ENCODE measurements around the gene HPCAL1. TPM values are rescaled to one million over a fixed set of nuclear protein-coding genes. Genes with fewer than 3 reads are reported as not detected.

Gene HPCAL1
- total and polyA plus RNA-seq, 2 donors (not counting 1 experiment from before 2014, with no cell fraction given) = 60.3 to 65.1 TPM

DNA sequence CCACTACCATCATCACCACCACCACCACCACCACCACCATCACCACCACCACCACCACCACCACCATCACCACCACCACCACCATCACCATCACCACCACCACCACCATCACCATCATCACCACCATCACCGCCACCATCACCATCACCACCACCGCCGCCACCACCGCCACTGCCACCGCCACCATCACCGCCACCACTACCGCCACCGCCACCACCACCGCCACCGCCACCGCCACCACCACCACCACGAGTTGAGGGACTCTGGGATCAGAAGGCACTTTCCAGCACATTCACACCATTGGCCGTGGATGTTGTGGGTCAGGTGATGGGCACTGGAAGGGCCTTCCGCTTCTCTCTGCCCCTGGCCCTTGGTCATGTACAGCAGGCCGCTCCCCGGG, 96.7 kb downstream of the HPCAL1 start:
- 91% methylated on average over 5 of the region's 16 CpGs for WGBS (ENCODE audit: insufficient coverage)
- H3K9me3 ChIP-seq (ENCODE audit: control extremely low read depth in 1 of 3, control insufficient read depth in 2 of 3, insufficient read depth in 1 of 3, low read length in 2 of 3) = peaks cover 0 to 7% (median 0%) of the 10 kb centered on the region in 3 donors
- peaks cover 28 to 49% of the 10 kb centered on the region in 2 donors for H3K4me1 ChIP-seq (ENCODE audit: control insufficient read depth in 2 of 2, insufficient read depth in 2 of 2, low read length in 2 of 2)
- no peak overlapping the region for H3K4me2 ChIP-seq (replicated peaks; ENCODE audit: low read depth, low read length, poor library complexity, severe bottlenecking)
- H3K9ac ChIP-seq (ENCODE audit: low read length) = no peak overlapping the region
- intact Hi-C loops (cut with micrococcal nuclease) = no loop called here
- TF ChIP-seq CTCF (IDR thresholded peaks at IDR 0.05) (no peak), EZH2 (IDR thresholded peaks at IDR 0.05; ENCODE audit: borderline replicate concordance, insufficient read depth, low read depth, low read length, poor library complexity, severe bottlenecking) (no peak)
- Mint-ChIP-seq H3K27ac (peak overlapping the region; percentile 90), H3K9me3 (ENCODE audit: insufficient read depth) (no peaks in the 10 kb centered on the region), H3K4me3 (no peak overlapping the region), H3K4me1 (peaks cover 60% of the 10 kb centered on the region), H3K27me3 (no peaks in the 10 kb centered on the region)
- no peaks in the 10 kb centered on the region for H3K27me3 ChIP-seq (replicated peaks in 1 of 4; ENCODE audit: control extremely low read depth in 1 of 4, control insufficient read depth in 3 of 4, insufficient read depth in 4 of 4, low read length in 3 of 4)
- H2AFZ ChIP-seq (ENCODE audit: insufficient read depth, low read depth, low read length, poor library complexity, severe bottlenecking) = no peak overlapping the region
- H3K4me3 ChIP-seq (ENCODE audit: control extremely low read depth in 1 of 5, extremely low read depth in 1 of 5, insufficient read depth in 1 of 5, low read depth in 2 of 5, low read length in 4 of 5) = no peak overlapping the region
- DNase-seq (no peak), ATAC-seq (ENCODE audit: low read depth) (no peak)
- H3K79me2 ChIP-seq (ENCODE audit: control insufficient read depth, insufficient read depth, low read length) = peaks cover 24% of the 10 kb centered on the region
- peak overlapping the region in 1 of 2 donors; percentile 63 for H3K27ac ChIP-seq (ENCODE audit: low read length in 2 of 2)
- ChIA-PET POLR2A (interaction anchor here (1.0 kb wide), 1 partner anchor 96 kb away, joined by 3 read pairs; the partner anchor contains the start of gene HPCAL1), CTCF (interaction anchor here (1.1 to 1.9 kb wide), 2 partner anchors 9 to 16 kb away, joined by 3 to 5 read pairs; no protein-coding TSS in a partner anchor)
- H4K20me1 ChIP-seq (ENCODE audit: control insufficient read depth, insufficient read depth, low read length, poor library complexity, severe bottlenecking) = peaks cover 45% of the 10 kb centered on the region
- peaks cover 1 to 21% of the 10 kb centered on the region in 2 experiments for H3K36me3 ChIP-seq (replicated peaks in 1 of 2; ENCODE audit: control extremely low read depth in 1 of 2, control insufficient read depth in 1 of 2, extremely low read depth in 1 of 2, insufficient read depth in 2 of 2, low read length in 1 of 2)

DNA sequence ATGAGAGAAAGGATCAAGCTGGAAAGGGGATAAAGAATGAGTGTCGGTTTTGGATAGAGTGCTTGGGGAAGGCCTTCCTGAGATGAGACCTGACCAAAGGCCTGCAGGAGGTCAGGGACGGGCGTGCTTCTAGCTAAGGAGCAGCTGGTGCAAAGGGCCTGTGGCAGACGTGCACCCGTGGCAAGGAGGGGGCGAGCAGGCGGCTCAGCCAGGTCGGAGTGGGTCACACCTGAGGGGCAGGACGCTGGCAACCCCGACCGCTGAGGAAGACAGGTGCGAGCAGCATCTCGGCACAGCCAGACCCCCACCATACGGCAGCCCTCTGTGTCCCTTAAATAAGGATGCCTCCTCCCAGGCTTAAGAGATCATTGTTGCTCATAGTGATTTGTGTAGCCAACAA, 97.3 kb downstream of the HPCAL1 start:
- 92% methylated on average over 14 of the region's 14 CpGs for WGBS (ENCODE audit: insufficient coverage)
- Mint-ChIP-seq H3K27me3 (no peaks in the 10 kb centered on the region), H3K27ac (peak overlapping the region; percentile 90), H3K4me3 (no peak overlapping the region), H3K4me1 (peaks cover 58% of the 10 kb centered on the region), H3K9me3 (ENCODE audit: insufficient read depth) (no peaks in the 10 kb centered on the region)
- ChIA-PET POLR2A (interaction anchor here (1.0 kb wide), 1 partner anchor 97 kb away, joined by 3 read pairs; the partner anchor contains the start of gene HPCAL1), CTCF (no interaction called here)
- peaks cover 0 to 7% (median 0%) of the 10 kb centered on the region in 3 donors for H3K9me3 ChIP-seq (ENCODE audit: control extremely low read depth in 1 of 3, control insufficient read depth in 2 of 3, insufficient read depth in 1 of 3, low read length in 2 of 3)
- intact Hi-C loops (cut with micrococcal nuclease) = no loop called here
- no peak overlapping the region for H3K9ac ChIP-seq (ENCODE audit: low read length)
- peaks cover 27% of the 10 kb centered on the region for H3K79me2 ChIP-seq (ENCODE audit: control insufficient read depth, insufficient read depth, low read length)
- peaks cover 1 to 27% of the 10 kb centered on the region in 2 experiments for H3K36me3 ChIP-seq (replicated peaks in 1 of 2; ENCODE audit: control extremely low read depth in 1 of 2, control insufficient read depth in 1 of 2, extremely low read depth in 1 of 2, insufficient read depth in 2 of 2, low read length in 1 of 2)
- H2AFZ ChIP-seq (ENCODE audit: insufficient read depth, low read depth, low read length, poor library complexity, severe bottlenecking) = no peak overlapping the region
- peaks cover 49% of the 10 kb centered on the region for H4K20me1 ChIP-seq (ENCODE audit: control insufficient read depth, insufficient read depth, low read length, poor library complexity, severe bottlenecking)
- no peaks in the 10 kb centered on the region for H3K27me3 ChIP-seq (replicated peaks in 1 of 4; ENCODE audit: control extremely low read depth in 1 of 4, control insufficient read depth in 3 of 4, insufficient read depth in 4 of 4, low read length in 3 of 4)
- H3K4me2 ChIP-seq (replicated peaks; ENCODE audit: low read depth, low read length, poor library complexity, severe bottlenecking) = no peak overlapping the region
- no peak for ATAC-seq (ENCODE audit: low read depth)
- no peak overlapping the region for H3K4me3 ChIP-seq (ENCODE audit: control extremely low read depth in 1 of 5, extremely low read depth in 1 of 5, insufficient read depth in 1 of 5, low read depth in 2 of 5, low read length in 4 of 5)
- H3K27ac ChIP-seq (ENCODE audit: low read length in 2 of 2) = peak overlapping the region in 1 of 2 donors; percentile 63
- TF ChIP-seq EZH2 (IDR thresholded peaks at IDR 0.05; ENCODE audit: borderline replicate concordance, insufficient read depth, low read depth, low read length, poor library complexity, severe bottlenecking) (no peak), CTCF (IDR thresholded peaks at IDR 0.05) (no peak)
- H3K4me1 ChIP-seq (ENCODE audit: control insufficient read depth in 2 of 2, insufficient read depth in 2 of 2, low read length in 2 of 2) = peaks cover 28 to 49% of the 10 kb centered on the region in 2 donors
- no peak for DNase-seq
